NCI-H82 treated with DMSO at 0.1 percent for 48 hours (cell line): ENCODE results near the gene DDN.

Experiments
- DNase-seq: peaks from one replicate; lab custom pipeline; 2025; ENCODE audit not compliant: unreplicated experiment; lab: John Stamatoyannopoulos, UW

The DDN gene

DNA sequence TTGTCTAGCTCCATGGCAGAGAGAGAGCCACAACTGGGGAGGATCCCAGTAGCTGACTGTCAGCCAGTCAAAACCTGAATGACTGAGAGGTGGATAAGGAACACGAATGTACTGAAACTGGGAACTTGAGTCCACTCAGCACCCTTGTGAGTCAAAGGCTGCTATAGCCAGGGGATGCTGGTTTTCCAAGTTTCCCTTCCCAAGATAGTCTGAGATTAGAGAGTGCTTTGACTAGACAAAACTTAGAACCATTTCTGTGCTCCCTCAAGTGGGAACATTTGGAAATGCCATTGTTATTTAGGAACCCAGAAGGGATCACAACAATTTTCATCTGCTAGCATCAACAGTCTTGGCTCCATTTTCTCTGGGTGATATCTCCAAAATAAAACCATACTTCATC is 15.4 kb upstream of the DDN start:
- no peak for DNase-seq

DNA sequence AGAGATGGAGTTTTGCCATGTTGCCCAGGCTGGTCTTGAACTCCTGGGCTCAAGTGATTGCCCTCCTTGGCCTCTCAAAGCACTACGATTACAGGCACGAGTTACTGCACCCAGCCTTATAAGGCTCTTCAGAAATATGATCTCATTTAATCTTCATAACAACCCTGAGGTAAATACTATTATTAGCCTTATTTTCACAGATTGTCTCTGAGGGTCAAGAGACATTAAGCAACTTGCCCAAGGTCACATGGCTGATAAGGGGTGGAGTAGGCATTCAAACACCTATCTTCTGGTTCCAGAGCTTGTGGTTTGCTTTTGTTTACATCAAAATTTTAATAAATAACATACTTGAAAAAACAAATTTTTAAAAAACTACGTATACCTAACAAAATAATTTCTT is 14.3 kb upstream of the DDN start:
- DNase-seq, result no peak

DNA sequence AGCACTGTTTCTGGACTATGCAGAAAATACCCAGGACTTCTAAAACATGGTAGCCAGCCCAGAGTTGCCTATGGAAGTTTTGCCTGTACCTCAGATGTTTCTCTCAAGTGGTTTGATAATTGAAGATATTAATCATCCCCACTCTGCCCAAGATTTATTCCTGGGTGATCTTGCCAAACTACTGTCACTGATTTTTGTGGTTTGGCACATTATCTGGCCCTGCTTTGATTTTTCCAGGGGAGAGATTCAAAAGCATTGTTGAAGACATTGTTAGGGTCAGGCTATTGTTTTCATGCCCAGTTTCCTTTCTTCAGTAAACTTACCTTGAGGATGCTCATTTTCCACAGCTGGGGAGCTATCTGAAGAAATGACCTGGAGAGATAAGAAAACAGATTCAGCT is 13.6 kb upstream of the DDN start:
- DNase-seq, result no peak

GRCh38 chr12:49010092-49010668 is 11.0 kb upstream of the DDN start:
- DNase-seq, result no peak

GRCh38 chr12:49008943-49009342 is 9.8 kb upstream of the DDN start:
- DNase-seq, result no peak

DNA sequence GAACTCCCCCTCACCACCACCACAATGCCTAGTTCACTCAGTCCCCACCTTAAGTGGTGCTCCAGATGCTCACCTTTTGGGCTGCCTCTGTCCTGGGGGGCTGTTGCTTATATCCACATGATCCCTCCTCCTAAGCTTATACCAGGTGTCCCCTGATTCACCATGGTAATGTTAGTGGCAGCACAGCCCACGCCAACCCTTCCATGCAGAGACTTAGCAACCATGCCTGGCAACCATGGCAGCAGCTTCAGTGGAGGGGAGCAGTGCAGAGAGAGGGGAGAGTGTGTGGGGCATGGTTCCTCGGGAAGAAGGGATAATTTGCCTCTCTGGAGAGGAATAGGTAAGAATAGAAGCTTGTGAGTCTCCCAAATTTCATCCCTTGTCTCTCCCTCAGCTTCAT is 1.2 kb upstream of the DDN start:
- DNase-seq, result no peak

GRCh38 chr12:48998497-48999353 is 450 bp downstream of the DDN start:
- DNase-seq, result no peak

DNA sequence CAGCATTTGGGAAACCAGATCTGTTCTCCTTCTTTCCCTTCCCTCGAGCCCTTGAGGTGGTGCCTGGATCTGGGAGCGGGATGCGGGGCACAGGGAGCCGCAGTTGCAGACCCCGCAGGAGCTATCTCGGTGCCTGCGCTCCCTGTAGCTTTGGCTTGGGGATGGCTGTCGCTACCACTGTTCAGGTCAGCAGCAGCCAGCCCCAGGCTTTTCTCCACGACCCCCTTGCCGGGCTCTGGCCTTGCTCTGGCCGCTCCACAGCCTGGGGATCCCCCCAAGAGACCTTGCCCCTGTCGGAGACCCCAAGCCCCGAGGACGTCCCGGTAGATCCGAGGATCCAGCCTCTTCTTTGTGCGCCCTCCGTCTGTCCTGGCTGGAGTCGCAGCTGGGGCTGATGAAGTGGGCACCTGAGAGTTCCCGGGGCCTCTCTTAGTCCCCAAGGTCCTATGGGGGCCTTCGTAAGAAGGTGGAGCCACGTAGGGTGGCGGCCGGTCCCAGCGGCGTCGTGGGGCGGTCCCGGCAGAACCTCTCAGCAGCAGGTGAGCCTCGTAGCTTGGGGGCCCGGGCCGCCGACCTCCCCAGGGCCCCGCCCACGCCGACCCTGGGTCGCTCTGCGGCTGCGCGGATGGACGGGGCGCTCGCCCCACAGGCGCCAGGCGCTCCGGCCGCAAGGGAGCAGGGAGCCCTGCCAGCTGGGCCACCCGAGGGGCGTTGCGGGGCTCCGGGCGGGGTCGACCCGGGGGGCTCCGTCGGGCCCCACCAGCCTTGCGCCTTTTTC is 1.3 kb downstream of the DDN start:
- DNase-seq, result no peak

GRCh38 chr12:48996794-48997718 is 2.1 kb downstream of the DDN start:
- DNase-seq, result peak; percentile 60

GRCh38 chr12:48995086-48995879 is 3.9 kb downstream of the DDN start:
- DNase-seq, result peak; percentile 79

GRCh38 chr12:48994224-48995085 is 4.7 kb downstream of the DDN start:
- no peak for DNase-seq

DNA sequence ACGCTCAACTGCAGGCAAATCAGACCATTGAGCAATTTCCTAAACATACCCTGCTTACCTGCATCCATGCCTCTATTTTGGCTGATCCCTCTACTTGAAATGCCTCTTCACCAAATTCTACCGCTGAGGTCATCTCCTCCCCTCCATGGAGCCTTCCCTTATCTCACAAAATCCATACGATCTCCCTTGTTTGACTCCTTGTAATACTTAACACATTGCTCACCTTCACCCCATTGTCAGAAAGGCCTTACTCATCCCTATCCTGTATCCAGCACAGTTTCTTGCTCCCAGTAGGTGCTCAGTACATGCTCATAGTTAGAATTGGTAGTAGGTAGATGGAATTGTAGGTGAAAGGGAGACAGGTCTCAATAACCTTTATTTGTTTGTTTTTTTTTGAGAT is 5.4 kb downstream of the DDN start:
- no peak for DNase-seq

DNA sequence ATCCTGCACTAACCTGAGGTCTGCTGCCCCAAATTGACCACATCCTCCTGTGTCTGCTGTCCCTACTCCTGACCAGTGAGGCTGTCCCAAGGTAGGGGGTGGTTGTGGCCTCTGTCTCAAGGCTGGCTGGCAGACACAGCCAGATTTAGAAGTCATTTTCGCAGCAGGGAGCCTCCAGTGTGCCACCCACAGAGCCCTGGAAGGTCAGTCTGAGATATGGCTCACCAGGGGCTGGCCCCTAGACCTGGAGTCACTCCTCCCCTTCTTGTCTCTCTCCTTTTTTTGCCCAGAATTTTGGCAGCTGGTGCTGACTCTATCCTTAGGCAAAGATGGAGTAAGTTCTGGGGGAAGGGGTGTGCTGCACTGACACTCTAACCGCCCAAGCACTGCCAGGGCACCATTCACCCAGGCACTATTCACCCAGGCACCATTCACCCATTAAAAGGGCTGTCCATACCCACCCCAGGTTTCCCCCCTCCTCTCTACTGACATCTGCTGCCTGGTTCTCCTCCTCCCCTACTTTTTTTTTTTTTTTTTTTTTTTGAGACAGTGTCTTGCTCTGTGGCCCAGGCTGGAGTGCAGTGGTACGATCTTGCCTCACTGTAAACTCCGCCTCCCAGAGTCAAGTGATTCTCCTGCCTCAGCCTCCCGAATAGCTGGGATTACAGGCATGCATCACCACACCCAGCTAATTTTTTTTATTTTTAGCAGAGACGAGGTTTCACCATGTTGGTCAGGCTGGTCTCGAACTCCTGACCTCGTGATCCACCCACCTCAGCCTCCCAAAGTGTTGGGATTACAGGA is 7.7 kb downstream of the DDN start:
- DNase-seq, result no peak

- no peak for DNase-seq
Measured at GRCh38 chr12:48990552-48990951, 8.6 kb downstream of the DDN start.

DNA sequence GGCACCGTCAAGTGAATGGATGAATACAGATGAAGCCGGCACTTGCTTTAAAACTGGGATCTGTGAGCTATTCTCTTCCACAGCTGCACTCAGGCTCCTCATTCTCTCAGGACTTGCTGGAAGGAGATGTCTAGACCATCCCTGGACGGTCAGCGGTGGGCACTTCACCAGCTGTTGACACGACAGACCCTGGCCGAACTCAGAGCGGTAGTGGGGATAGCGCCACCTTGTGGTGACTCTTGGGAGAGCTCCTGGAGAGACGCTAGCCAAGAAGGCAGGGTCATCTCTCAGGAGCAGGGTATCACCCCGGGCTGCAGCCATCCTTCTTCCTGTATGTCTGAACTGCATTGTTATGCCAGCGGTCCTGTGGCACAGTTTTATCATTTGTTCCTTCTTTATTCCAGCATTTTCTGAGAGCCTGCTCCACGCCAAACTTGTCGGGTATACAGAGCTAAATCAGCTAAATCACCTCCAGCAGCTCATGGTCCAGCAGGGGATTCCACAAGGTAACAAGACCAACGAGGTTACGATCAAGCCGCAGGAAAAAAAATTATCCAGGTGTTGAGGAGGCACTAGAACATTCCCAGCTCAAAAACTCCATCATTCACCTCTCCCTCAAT is 11.0 kb downstream of the DDN start:
- DNase-seq, result no peak

- peak; percentile 35 for DNase-seq
Measured at GRCh38 chr12:48986720-48987291, 12.4 kb downstream of the DDN start.

DNA sequence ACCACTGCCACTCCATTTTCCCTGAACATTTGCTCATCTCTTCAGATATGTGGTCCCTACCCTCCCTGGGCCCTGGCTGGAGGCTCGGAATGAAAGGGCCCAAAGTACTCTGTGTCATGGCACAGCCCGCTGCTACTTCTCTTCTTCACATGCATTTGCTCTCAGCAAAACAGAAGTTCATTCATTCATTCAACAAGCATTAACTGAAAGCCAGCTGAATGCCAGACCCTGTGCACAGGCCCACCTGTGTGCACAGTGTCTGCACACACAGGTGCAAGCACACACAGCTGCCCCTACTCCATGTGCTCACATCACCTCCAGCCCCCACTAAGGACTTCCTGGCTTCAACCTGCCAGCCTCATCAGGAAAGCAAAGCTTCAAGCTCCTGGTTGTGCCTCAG is 13.3 kb downstream of the DDN start:
- no peak for DNase-seq

- no peak for DNase-seq
Measured at GRCh38 chr12:48985475-48985897, 13.7 kb downstream of the DDN start.
